ENCODE measurements around the gene CDC42EP5.

CDC42EP5 gene

DNA sequence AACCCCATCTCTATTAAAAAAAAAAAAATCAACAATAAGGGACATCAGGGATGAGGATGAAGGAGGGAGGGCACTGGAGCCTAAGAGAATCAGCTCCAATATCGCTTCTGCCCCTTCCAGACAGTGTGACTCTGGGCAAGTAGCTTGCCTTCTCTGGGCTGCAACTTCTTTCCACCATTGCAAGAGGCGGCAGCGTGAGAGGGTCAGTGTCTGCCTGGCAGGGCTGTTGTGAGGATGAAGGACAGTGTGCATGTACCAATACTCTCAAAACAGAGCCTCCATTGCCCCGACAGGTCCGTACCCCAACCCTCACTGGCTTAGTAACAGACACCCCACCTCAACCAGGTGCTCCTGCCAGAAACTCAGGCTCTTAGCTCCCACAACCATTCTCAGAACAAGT, 39.4 kb downstream of the CDC42EP5 start:
- TF ChIP-seq, protein P1, sequence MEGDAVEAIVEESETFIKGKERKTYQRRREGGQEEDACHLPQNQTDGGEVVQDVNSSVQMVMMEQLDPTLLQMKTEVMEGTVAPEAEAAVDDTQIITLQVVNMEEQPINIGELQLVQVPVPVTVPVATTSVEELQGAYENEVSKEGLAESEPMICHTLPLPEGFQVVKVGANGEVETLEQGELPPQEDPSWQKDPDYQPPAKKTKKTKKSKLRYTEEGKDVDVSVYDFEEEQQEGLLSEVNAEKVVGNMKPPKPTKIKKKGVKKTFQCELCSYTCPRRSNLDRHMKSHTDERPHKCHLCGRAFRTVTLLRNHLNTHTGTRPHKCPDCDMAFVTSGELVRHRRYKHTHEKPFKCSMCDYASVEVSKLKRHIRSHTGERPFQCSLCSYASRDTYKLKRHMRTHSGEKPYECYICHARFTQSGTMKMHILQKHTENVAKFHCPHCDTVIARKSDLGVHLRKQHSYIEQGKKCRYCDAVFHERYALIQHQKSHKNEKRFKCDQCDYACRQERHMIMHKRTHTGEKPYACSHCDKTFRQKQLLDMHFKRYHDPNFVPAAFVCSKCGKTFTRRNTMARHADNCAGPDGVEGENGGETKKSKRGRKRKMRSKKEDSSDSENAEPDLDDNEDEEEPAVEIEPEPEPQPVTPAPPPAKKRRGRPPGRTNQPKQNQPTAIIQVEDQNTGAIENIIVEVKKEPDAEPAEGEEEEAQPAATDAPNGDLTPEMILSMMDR (IDR thresholded peaks at IDR 0.05; ENCODE audit: low read depth, low read length): no peak
- no peak for DNase-seq (ENCODE audit: extremely low read depth, low read depth)

DNA sequence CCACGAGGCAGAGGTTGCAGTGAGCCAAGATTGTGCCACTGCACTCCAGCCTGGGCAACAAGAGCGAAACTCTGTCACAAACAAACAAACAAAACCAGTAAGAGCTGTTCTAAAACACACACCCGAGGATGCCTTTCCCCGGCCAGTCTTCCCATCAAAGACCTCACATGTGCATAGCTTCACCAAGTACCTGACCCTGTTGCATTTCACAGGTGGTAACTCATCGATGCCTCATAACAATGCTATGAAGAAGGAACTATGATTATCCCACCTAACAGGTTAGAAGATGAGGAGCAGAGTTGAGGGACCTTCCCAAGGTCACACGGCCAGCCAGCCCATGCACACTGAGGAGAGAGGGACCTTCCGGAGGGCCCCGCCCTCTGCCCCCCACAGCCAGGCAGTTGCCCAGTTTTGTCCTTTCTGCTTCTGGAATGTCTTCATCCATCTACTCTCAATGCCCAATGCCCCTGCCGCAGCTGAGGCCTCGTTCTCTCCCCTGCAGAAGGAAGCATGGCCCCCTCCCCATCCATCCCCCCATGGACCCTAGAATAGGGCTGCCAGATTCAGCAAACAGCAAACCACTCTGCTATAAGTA, 40.9 kb downstream of the CDC42EP5 start:
- no peak for DNase-seq (ENCODE audit: extremely low read depth, low read depth)
- TF ChIP-seq, protein P1 (IDR thresholded peaks at IDR 0.05; ENCODE audit: low read depth, low read length): no peak

DNA sequence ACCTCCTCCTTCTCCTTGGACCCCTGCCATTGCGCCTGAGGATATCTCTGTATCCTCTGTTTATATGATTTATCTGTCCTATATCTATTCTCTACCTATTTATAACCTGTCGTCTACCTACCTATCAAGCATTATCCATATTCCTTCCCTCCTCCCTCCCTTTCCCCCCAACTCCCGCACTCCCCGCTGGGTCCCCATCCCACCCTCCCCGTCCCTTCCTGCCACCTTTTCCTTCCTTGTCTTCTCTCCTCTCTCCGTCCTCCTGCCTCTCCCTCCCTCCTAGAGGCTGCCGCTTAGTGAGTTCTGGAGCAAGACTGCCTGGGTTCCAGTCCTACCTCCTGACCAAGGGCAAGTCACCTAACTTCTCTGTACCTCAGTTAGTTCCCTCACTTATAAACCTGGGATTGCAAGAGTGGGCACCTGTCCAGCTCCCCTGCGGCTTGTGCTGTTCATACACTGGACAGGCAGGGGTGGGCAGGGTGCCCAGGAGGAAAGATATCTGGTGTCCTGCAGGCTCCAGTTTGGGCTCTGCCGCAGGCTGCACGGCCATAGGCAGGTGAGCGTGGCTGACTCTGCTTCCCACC, 41.7 kb downstream of the CDC42EP5 start:
- TF ChIP-seq, protein P1 (IDR thresholded peaks at IDR 0.05; ENCODE audit: low read depth, low read length): no peak
- DNase-seq (ENCODE audit: extremely low read depth, low read depth): no peak

DNA sequence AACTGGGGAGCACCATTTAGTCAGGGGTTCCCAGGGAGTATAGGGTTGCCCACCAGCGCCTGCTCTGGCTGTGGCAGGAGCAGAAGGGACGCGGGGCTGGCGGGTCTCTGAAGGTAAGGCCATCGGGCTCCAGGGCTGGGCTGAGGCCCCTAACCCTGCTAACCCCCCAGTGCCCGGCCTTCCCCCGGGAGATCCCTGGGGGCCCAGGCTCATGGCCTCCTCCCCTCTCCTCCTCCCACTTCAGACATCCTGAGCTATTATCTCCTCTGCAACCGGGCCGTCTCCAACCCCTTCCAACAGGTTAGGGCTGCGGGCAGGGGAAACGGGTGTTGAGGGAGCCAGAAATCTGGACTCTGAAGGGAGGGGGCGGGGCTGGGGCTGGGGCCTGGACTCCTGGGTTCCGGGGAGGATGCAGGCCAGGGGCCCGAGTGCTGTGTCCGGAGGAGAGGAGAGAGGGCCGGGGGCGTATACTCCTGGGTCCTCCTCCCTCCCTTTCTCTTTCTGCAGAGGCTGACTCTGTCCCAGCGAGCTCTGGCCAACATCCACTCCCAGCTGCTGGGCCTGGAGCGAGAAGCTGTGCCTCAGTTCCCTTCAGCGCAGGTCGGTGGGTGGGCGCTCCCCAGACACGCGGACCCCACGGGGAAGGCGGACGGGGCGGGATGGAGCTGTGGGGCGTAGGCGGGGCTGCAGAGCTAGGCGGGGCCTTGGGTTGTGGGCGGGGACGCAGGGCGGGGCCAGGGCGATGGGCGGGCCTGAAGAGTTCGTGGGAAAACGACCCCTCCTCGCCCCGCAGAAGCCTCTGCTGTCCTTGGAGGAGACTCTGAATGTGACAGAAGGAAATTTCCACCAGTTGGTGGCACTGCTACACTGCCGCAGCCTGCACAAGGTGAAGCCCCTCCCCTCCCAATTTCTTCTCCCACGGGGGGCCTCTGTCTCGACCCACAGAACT, 42.5 kb downstream of the CDC42EP5 start:
- TF ChIP-seq, protein P1 (IDR thresholded peaks at IDR 0.05; ENCODE audit: low read depth, low read length): no peak; the same call in 1 of the 2 replicates
- DNase-seq (ENCODE audit: extremely low read depth, low read depth): no peak

DNA sequence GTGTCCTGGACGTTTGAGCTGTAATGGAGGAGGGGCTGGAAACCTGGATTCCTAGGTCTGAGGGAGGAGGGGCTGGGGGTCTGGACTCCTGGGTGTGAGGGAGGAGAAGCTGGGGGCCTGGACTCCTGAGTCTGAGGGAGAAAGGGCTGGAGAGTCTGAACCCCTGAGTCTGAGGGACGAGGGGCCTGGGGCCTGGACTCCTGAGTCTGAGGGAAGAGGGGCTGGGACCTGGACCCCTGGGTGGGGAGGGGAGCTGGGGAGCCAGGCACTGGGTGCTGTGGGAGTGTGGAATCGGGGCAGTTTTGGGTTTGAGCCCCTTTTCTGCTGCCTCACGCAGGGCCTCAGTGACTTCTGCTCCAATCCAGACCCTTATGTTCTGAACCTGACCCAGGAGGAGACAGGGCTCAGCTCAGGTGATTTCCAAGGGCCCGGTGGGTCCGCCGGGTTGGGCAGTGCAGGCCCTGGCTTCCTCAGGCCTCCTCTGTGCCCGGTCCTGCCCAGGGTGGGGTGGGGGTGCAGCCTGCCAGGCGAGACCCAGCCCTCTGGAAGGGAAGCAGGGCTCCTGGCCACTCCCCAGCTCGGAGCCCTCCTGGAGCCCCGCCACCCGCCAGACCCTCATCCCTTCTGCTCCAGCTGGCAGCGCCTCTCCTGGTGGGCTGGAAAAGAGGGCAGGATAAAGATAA, 43.4 kb downstream of the CDC42EP5 start:
- TF ChIP-seq, protein P1 (IDR thresholded peaks at IDR 0.05; ENCODE audit: low read depth, low read length): no peak
- no peak for DNase-seq (ENCODE audit: extremely low read depth, low read depth)

DNA sequence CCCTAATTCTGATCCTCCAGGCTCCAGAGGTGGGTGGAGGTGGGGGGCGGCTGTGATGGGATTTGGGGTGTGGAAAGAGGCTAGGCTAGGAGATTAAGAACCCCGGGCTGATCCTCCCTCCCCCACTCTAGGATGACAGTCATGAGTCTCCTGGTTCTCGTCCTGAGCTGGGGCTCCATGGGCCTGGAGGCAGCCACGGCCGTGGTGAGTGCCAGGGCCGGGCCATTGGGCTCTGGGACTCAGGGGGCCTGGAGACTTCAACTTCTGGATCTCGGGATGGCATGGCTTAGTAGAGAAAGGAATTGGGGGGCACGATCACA, 44.0 kb downstream of the CDC42EP5 start:
- no peak for DNase-seq (ENCODE audit: extremely low read depth, low read depth)
- TF ChIP-seq, protein P1 (IDR thresholded peaks at IDR 0.05; ENCODE audit: low read depth, low read length): no peak
